A172 (cell line): Measurements from ENCODE around the gene COL4A3. TPM values are rescaled to one million over a fixed set of nuclear protein-coding genes. Genes with fewer than 3 reads are reported as not detected.

Source experiments
- DNase-seq: peaks from one replicate; pipeline ENCODE4 v3.0.0-alpha.2; 2015; ENCODE audit warnings: low spot score
- total RNA-seq: library from RNA; depleted of rRNA; stranded (reverse); fragments of >200 nt; shearing (Covaris generic); gene quantifications from 2 replicates; pipeline ENCODE4 v1.2.3, GENCODE V29; 2014

COL4A3 gene
- total RNA-seq, 1 experiment from 2014 or later, result not detected

- no peak for DNase-seq
Measured at GRCh38 chr2:227287771-227288170, 123.3 kb downstream of the COL4A3 start.

GRCh38 chr2:227292314-227292713 lies 127.9 kb downstream of the COL4A3 start:
- DNase-seq, result no peak

- DNase-seq, result no peak
Measured at GRCh38 chr2:227293531-227293930, 129.1 kb downstream of the COL4A3 start.

GRCh38 chr2:227295806-227296205 lies 131.4 kb downstream of the COL4A3 start:
- no peak for DNase-seq

GRCh38 chr2:227296671-227297405 lies 132.4 kb downstream of the COL4A3 start:
- no peak for DNase-seq

GRCh38 chr2:227301523-227301922 lies 137.1 kb downstream of the COL4A3 start:
- no peak for DNase-seq

- peak; percentile 3 for DNase-seq
Measured at GRCh38 chr2:227308784-227309183, 144.4 kb downstream of the COL4A3 start.

GRCh38 chr2:227310756-227311110 lies 146.3 kb downstream of the COL4A3 start:
- DNase-seq, result no peak

- DNase-seq, result no peak
Measured at GRCh38 chr2:227311861-227312506, 147.6 kb downstream of the COL4A3 start.

- no peak for DNase-seq
Measured at GRCh38 chr2:227312579-227312978, 148.2 kb downstream of the COL4A3 start.

GRCh38 chr2:227313310-227313709 lies 148.9 kb downstream of the COL4A3 start:
- no peak for DNase-seq

- no peak for DNase-seq
Measured at GRCh38 chr2:227317834-227318233, 153.4 kb downstream of the COL4A3 start.

- no peak for DNase-seq
Measured at GRCh38 chr2:227320305-227321094, 156.1 kb downstream of the COL4A3 start.

- no peak for DNase-seq
Measured at GRCh38 chr2:227322530-227323205, 158.2 kb downstream of the COL4A3 start.

GRCh38 chr2:227323818-227324217 lies 159.4 kb downstream of the COL4A3 start:
- DNase-seq, result no peak

GRCh38 chr2:227324642-227324994 lies 160.2 kb downstream of the COL4A3 start:
- peak; percentile 32 for DNase-seq

- DNase-seq, result peak; percentile 83
Measured at GRCh38 chr2:227324995-227325838, 160.8 kb downstream of the COL4A3 start, which contains the start of gene MFF. TSS of gene MFF (plus strand) at chr2:227325251. CDS start at chr2:227330666, 5,415 bp downstream.

- DNase-seq, result peak; percentile 29
Measured at GRCh38 chr2:227325839-227326195, 161.4 kb downstream of the COL4A3 start.

GRCh38 chr2:227326783-227327182 lies 162.4 kb downstream of the COL4A3 start:
- no peak for DNase-seq

GRCh38 chr2:227335713-227336112 lies 171.3 kb downstream of the COL4A3 start:
- DNase-seq, result no peak

- DNase-seq, result no peak
Measured at GRCh38 chr2:227337442-227337841, 173.0 kb downstream of the COL4A3 start.
